Ishikawa (cell line): ENCODE measurements around the gene GPLD1.

Experiments used
- CEBPB ChIP-seq: IDR thresholded peaks from 2 replicates; pipeline ENCODE4 v1.6.1; 2012
- CREB1 ChIP-seq: IDR thresholded peaks from 2 replicates; pipeline ENCODE4 v1.6.1; 2012; ENCODE audit warnings: low read depth
- EGR1 ChIP-seq: IDR thresholded peaks from 2 replicates; pipeline ENCODE4 v1.6.1; 2012
- EP300 ChIP-seq: IDR thresholded peaks from 2 replicates; pipeline ENCODE4 v1.6.1; 2012; ENCODE audit warnings: borderline replicate concordance
- FOXM1 ChIP-seq: IDR thresholded peaks from 2 replicates; pipeline ENCODE4 v1.6.1; 2012; ENCODE audit warnings: low read depth, borderline replicate concordance
- NFIC ChIP-seq: IDR thresholded peaks from 2 replicates; pipeline ENCODE4 v1.6.1; 2012
- RAD21 ChIP-seq: IDR thresholded peaks from 2 replicates; pipeline ENCODE4 v1.6.1; 2012; ENCODE audit warnings: low read depth
- REST ChIP-seq: IDR thresholded peaks from 2 replicates; pipeline ENCODE4 v1.6.1; 2012; ENCODE audit warnings: low read depth, mild to moderate bottlenecking
- TAF1 ChIP-seq: IDR thresholded peaks from 2 replicates; pipeline ENCODE4 v1.6.1; 2012; ENCODE audit warnings: low read depth, mild to moderate bottlenecking
- TCF12 ChIP-seq: IDR thresholded peaks from 2 replicates; pipeline ENCODE4 v1.6.1; 2012; ENCODE audit warnings: low read depth
- TEAD4 ChIP-seq: IDR thresholded peaks from 2 replicates; pipeline ENCODE4 v1.6.1; 2012
- YY1 ChIP-seq: IDR thresholded peaks from 2 replicates; pipeline ENCODE4 v1.6.1; 2012; ENCODE audit warnings: low read depth
- ZBTB7A ChIP-seq: IDR thresholded peaks from 2 replicates; pipeline ENCODE4 v1.6.1; 2012; ENCODE audit warnings: low read depth
- TF ChIP-seq, protein P1 (sequence below): IDR thresholded peaks from 2 replicates; pipeline ENCODE4 v1.6.1; 2012
- TF ChIP-seq, protein P2 (sequence below): IDR thresholded peaks from 2 replicates; pipeline ENCODE4 v1.6.1; 2012

GPLD1 gene

GRCh38 chr6:24535210-24535609, 45.8 kb upstream of the GPLD1 start:
- TF ChIP-seq, protein P1, sequence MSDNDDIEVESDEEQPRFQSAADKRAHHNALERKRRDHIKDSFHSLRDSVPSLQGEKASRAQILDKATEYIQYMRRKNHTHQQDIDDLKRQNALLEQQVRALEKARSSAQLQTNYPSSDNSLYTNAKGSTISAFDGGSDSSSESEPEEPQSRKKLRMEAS = no peak
- TF ChIP-seq CEBPB = no peak

DNA sequence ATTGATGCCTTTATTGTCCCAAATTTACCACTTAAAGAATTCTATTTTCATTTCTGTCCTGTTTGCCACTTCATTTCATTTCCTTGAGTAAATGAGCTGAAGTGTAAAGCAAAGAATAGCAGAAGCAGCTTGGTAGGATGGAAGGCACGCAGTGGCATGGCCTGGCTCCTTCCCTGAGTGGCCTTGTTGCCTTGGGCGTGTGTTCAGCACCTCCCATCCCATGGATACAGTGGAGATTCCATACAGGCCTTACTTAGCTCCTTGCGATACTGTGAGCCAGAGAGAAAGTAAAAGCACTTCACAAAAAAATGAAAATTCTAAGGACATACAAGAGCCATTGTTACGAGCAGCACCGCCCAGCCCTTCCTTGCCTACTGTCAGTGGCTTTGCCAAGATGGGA, 45.0 kb upstream of the GPLD1 start:
- no peak for TF ChIP-seq TEAD4

DNA sequence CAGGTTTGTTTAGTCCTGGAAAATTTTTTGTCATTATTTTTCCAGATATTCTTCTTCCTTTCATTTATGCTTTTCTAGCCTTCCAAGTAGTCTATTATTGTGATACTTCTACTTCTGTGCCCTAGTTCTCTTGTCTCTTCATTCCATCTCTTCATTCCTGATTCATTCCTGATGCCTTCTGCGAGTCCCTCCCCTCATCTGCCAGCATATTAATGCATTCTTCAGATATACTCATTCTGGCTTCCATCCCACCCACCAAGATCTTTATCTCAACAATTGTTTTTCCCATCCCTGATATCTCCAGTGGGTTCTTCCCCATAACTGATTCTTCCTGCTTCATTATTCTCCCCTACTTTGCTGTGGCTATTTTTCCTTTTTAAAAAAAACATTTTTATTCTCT, 40.6 kb upstream of the GPLD1 start:
- TF ChIP-seq YY1 = no peak
- TF ChIP-seq, protein P2, sequence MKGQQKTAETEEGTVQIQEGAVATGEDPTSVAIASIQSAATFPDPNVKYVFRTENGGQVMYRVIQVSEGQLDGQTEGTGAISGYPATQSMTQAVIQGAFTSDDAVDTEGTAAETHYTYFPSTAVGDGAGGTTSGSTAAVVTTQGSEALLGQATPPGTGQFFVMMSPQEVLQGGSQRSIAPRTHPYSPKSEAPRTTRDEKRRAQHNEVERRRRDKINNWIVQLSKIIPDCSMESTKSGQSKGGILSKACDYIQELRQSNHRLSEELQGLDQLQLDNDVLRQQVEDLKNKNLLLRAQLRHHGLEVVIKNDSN = no peak
- no peak for TF ChIP-seq TEAD4
- TF ChIP-seq EGR1 = no peak
- TF ChIP-seq REST = no peak
- no peak for TF ChIP-seq FOXM1
- TF ChIP-seq CREB1 = no peak
- TF ChIP-seq, protein P1 = no peak
- TF ChIP-seq RAD21 = no peak
- no peak for TF ChIP-seq ZBTB7A
- no peak for TF ChIP-seq CEBPB
- no peak for TF ChIP-seq TCF12
- TF ChIP-seq EP300 = no peak
- TF ChIP-seq TAF1 = no peak

GRCh38 chr6:24524805-24525204, 35.4 kb upstream of the GPLD1 start:
- TF ChIP-seq, protein P2 = no peak
- peak; percentile 71 for TF ChIP-seq RAD21
- no peak for TF ChIP-seq FOXM1

GRCh38 chr6:24524329-24524728, 35.0 kb upstream of the GPLD1 start:
- TF ChIP-seq CEBPB (no peak), TEAD4 (no peak), YY1 (no peak), RAD21 (no peak), REST (no peak), CREB1 (no peak), EGR1 (no peak), NFIC (no peak), ZBTB7A (no peak)
- TF ChIP-seq, protein P1 = no peak

- TF ChIP-seq, protein P1 = peak; percentile 30; the same call in 1 of the 2 replicates
- no peak for TF ChIP-seq YY1
- TF ChIP-seq, protein P2 = peak; percentile 69
- TF ChIP-seq TCF12 = no peak
- TF ChIP-seq ZBTB7A = no peak
- no peak for TF ChIP-seq FOXM1
- no peak for TF ChIP-seq TEAD4
- peak; percentile 55 for TF ChIP-seq NFIC
- no peak for TF ChIP-seq TAF1
Observed at GRCh38 chr6:24522228-24523176, 33.1 kb upstream of the GPLD1 start.
